SU-DHL-6 (cell line): ENCODE data around the gene RBFOX2.

ENCODE experiments used
- H2AFZ ChIP-seq: fragments of 200-600 bp; sonication (generic); 2 replicates; pipeline ENCODE4 v1.6.1; 2014; ENCODE audit warnings: low read depth, mild to moderate bottlenecking, moderate library complexity, mixed read lengths, antibody characterized with exemption, low read length; ENCODE audit not compliant: severe bottlenecking
- H3F3A ChIP-seq: fragments of 200-600 bp; shearing (Covaris generic); 2 replicates; pipeline ENCODE4 v1.6.0; 2016; ENCODE audit warnings: antibody characterized with exemption, mild to moderate bottlenecking; ENCODE audit not compliant: insufficient read depth
- H3K27ac ChIP-seq: fragments of 200-600 bp; sonication (generic); 2 replicates; pipeline ENCODE4 v1.5.1; 2016; ENCODE audit warnings: low read depth, mild to moderate bottlenecking, low read length, moderate library complexity, mixed read lengths
- H3K27me3 ChIP-seq: fragments of 200-600 bp; sonication (generic), shearing (Covaris generic); 2 replicates; pipeline ENCODE4 v1.6.0; 2014; ENCODE audit warnings: mild to moderate bottlenecking, low read length
- H3K36me3 ChIP-seq: fragments of 200-600 bp; sonication (generic); 2 replicates; pipeline ENCODE4 v1.6.1; 2014; ENCODE audit warnings: mild to moderate bottlenecking, low read length, mixed read lengths
- H3K4me2 ChIP-seq: fragments of 300-600, 200-600 bp; shearing (Covaris generic), sonication (generic); 2 replicates; pipeline ENCODE4 v1.6.0; 2014; ENCODE audit warnings: low read length, low read depth, mild to moderate bottlenecking; ENCODE audit not compliant: poor library complexity, severe bottlenecking
- H3K4me3 ChIP-seq: fragments of 200-600 bp; sonication (generic); 2 replicates; pipeline ENCODE4 v1.5.1; 2014; ENCODE audit warnings: antibody characterized with exemption, low read length, mild to moderate bottlenecking, mixed read lengths; ENCODE audit not compliant: insufficient read depth, poor library complexity, severe bottlenecking
- H3K79me2 ChIP-seq: fragments of 200-600 bp; sonication (generic); 2 replicates; pipeline ENCODE4 v1.6.1; 2014; ENCODE audit warnings: mild to moderate bottlenecking, low read length, moderate library complexity; ENCODE audit not compliant: insufficient read depth
- H3K9ac ChIP-seq: fragments of 200-600 bp; sonication (generic); 2 replicates; pipeline ENCODE4 v1.7.0; 2014; ENCODE audit warnings: mild to moderate bottlenecking, low read length
- H3K9me2 ChIP-seq: fragments of 200-600 bp; sonication (generic); replicated peaks from 2 replicates; pipeline ENCODE4 v1.6.1; 2014; ENCODE audit warnings: low read length; ENCODE audit not compliant: insufficient read depth
- H3K9me3 ChIP-seq: fragments of 200-600 bp; sonication (generic); 2 replicates; pipeline ENCODE4 v1.6.1; 2014; ENCODE audit warnings: low read length, mixed read lengths; ENCODE audit not compliant: insufficient read depth
- H4K20me1 ChIP-seq: fragments of 200-600 bp; sonication (generic); 2 replicates; pipeline ENCODE4 v1.6.1; 2014; ENCODE audit warnings: low read depth, mild to moderate bottlenecking, antibody characterized with exemption, low read length, moderate library complexity, mixed read lengths
- EZH2phosphoT487 ChIP-seq: fragments of 200-600 bp; sonication (generic), shearing (Covaris generic); conservative IDR thresholded peaks from 2 replicates; pipeline ENCODE4 v1.6.1; 2018; ENCODE audit warnings: mild to moderate bottlenecking, antibody characterized with exemption, low read length, moderate library complexity, mixed read lengths
- TF ChIP-seq, protein P1 (sequence below): fragments of 200-600 bp; sonication (generic); IDR thresholded peaks from one replicate; pipeline ENCODE4 v1.5.1; 2017; ENCODE audit warnings: antibody characterized with exemption, mild to moderate bottlenecking, low read length, moderate library complexity; ENCODE audit not compliant: insufficient read depth, poor library complexity, severe bottlenecking

The RBFOX2 gene

DNA sequence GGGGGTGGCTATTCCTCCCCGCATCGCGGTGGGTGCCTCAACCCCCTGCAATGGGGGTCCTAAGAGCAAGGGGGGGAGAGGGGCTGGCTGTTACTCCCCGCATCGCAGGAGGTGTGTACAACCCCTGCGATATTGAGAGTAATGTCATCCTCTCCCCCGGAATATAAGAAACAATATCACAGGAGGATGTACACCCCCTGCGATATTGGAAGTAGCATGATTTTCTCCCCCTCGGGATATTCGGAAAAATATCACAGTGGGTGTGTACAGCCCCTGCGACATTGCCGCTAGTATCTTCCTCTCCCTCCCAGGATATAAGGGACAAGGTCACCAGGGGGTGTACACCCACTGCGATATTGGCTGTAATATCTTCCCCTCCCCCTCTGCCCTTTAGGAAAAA, 333.4 kb downstream of the RBFOX2 start:
- Histone ChIP-seq H3K9ac (no peak overlapping the region), H3K9me2 (no peaks in the 10 kb centered on the region), H3F3A (peaks cover 5% of the 10 kb centered on the region; the same call in 1 of the 2 replicates), H2AFZ (no peak overlapping the region), H3K36me3 (no peaks in the 10 kb centered on the region), H3K9me3 (no peaks in the 10 kb centered on the region), H3K27ac (no peak overlapping the region), H3K27me3 (no peaks in the 10 kb centered on the region), H3K4me2 (no peak overlapping the region), H3K4me3 (no peak overlapping the region), H3K79me2 (no peaks in the 10 kb centered on the region), H4K20me1 (no peaks in the 10 kb centered on the region)
- no peak for TF ChIP-seq EZH2phosphoT487
- TF ChIP-seq, protein P1, sequence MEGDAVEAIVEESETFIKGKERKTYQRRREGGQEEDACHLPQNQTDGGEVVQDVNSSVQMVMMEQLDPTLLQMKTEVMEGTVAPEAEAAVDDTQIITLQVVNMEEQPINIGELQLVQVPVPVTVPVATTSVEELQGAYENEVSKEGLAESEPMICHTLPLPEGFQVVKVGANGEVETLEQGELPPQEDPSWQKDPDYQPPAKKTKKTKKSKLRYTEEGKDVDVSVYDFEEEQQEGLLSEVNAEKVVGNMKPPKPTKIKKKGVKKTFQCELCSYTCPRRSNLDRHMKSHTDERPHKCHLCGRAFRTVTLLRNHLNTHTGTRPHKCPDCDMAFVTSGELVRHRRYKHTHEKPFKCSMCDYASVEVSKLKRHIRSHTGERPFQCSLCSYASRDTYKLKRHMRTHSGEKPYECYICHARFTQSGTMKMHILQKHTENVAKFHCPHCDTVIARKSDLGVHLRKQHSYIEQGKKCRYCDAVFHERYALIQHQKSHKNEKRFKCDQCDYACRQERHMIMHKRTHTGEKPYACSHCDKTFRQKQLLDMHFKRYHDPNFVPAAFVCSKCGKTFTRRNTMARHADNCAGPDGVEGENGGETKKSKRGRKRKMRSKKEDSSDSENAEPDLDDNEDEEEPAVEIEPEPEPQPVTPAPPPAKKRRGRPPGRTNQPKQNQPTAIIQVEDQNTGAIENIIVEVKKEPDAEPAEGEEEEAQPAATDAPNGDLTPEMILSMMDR = no peak

DNA sequence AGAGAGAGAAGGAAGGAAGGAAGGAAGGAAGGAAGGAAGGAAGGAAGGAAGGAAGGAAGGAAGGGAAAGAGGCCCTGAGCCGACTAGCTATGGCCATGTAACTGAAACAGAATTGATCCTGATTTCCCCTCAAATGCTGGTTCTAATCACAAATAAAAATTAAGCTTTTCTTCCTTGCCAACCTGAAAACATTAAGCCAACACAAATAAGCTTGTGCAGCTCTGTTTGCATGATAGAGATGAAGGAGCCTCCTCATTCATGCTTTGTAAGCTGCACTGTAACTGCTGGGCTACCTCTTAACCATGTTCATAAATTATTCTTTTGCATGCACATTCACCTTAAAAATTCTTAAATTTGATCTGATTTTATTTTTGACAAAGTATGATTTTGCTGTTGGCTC, 338.6 kb downstream of the RBFOX2 start:
- TF ChIP-seq EZH2phosphoT487 = no peak
- TF ChIP-seq, protein P1 = no peak
- H3K9me3 ChIP-seq = no peaks in the 10 kb centered on the region
- H3K27ac ChIP-seq = peak overlapping the region; percentile 13; the same call in 1 of the 2 replicates
- no peak overlapping the region for H2AFZ ChIP-seq
- no peaks in the 10 kb centered on the region for H3K27me3 ChIP-seq
- H3K36me3 ChIP-seq = no peaks in the 10 kb centered on the region
- no peaks in the 10 kb centered on the region for H4K20me1 ChIP-seq
- H3F3A ChIP-seq = peaks cover 32% of the 10 kb centered on the region
- no peak overlapping the region for H3K4me3 ChIP-seq
- H3K79me2 ChIP-seq = no peaks in the 10 kb centered on the region
- H3K9ac ChIP-seq = no peak overlapping the region
- H3K4me2 ChIP-seq = no peak overlapping the region
- no peaks in the 10 kb centered on the region for H3K9me2 ChIP-seq

DNA sequence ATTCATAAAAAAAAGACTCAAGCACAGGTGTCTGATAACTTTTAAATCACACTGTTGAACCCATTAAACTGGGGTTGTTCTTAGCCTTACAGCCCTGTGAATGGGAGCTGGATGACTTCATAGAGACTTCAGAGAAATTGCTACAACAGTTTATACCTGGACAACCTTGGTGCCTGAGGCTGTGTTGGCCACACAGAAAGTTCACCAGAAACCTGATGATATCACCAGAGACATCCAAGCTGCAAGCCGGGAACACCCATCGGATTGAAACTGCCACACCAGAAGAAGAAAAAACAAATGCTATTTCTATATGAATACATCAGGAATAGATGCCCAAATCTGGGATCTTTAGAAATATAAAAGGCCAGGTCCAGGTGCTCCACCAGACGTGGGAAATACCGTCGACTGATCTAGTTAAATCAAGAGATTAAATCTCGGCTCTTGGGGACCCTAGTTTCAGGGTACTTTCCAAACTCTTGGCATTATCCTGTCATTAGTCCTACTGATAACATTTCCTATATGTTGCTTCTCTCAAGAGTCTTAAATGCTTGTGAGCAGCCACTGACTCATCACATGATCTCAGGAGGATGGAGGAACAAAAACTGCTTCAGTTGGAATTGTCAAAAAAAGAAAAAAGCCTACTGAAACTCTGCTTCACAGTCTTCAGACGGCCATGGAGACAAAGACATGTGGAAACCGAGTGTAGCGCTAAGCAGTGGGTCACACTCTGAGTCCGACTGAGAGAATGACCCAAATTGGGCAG, 339.5 kb downstream of the RBFOX2 start:
- H3K9me2 ChIP-seq = no peaks in the 10 kb centered on the region
- no peak overlapping the region for H3K4me3 ChIP-seq
- H3K79me2 ChIP-seq = no peaks in the 10 kb centered on the region
- H3K9ac ChIP-seq = no peak overlapping the region
- H3K36me3 ChIP-seq = no peaks in the 10 kb centered on the region
- no peak overlapping the region for H3K4me2 ChIP-seq
- no peak for TF ChIP-seq EZH2phosphoT487
- TF ChIP-seq, protein P1 = no peak
- peak overlapping the region; percentile 25; the same call in 1 of the 2 replicates for H3K27ac ChIP-seq
- no peaks in the 10 kb centered on the region for H3K9me3 ChIP-seq
- peaks cover 32% of the 10 kb centered on the region for H3F3A ChIP-seq
- no peaks in the 10 kb centered on the region for H4K20me1 ChIP-seq
- H2AFZ ChIP-seq = no peak overlapping the region
- no peaks in the 10 kb centered on the region for H3K27me3 ChIP-seq
